ENCODE data around the gene THRB.

Gene THRB

DNA sequence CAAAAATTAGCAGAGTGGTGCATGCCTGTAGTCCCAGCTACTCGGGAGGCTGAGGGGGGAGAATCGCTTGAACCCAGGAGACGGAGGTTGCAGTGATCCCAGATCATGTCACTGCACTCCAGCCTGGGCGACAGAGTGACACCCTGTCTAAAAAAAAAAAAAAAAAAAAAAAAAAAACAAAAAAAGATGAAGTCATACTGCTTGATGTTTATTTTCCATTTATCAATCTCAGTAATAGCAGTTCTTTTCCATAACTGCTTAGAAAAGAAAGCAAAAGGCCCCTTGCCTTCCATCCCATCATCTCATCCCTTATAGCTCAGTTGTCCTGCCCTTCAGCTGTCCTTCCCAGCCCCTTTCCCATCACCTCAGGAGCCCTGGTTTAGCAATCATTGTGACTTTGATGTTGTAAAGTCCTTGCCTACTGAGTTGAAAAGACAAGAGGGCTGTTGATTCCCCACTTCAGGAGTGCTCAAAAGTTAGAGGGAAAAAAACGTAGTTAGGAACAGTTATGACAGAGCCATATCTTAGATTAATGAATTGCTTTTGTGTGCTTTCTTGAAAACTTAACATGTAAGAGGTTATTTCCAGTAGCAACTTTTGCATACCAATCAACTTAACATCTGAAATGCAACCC, 18.0 kb upstream of the THRB start:
- DNase-seq (ENCODE audit: low read depth) = no peak

DNA sequence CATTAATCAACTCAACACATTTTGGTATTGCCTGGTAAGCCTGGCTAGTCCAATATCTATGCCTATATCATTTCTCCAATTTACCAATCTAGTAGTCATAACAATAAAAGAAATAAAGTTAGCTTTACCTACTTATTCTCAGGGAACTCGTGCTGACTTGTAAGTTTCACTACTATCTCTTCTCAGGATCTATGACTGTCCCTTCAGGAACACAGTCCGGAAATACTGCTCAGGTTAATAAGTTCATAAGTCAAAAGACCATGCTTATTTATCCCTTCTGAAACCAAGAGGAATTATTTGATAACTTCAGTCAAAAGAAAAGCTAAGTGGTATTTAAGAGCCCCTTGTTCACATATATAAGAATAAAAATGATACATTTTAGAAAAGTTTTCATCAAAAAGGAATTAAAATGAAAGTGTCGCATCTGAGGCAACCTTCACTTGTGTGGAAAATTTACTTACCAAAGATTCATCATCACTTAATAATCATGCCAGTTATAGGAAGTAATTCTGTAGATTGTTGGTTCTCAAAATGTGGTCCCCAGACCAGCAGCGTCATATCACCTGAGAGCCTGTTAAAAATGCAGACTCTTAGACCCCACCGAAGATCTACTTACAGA, 15.5 kb upstream of the THRB start:
- DNase-seq (ENCODE audit: low read depth) = no peak

DNA sequence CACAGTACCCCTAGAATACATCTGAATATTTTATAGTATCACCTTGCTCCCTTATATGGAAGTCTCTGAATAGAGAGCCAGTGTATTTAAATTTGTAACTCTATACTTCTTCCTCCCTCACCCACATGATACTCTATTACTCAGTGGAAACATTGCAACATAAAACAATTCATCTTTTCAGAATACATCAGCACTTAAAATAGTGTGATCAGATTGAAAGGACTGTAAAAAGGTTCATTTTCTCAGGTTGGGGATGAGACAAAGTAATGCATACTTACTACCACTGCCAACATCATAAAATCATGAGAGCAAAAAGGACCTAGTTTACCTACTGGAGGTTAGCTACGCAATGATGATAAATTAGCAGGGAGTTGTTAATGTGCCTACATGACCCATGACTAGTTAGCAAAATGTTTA, 13.8 kb upstream of the THRB start:
- DNase-seq (ENCODE audit: low read depth) = no peak

DNA sequence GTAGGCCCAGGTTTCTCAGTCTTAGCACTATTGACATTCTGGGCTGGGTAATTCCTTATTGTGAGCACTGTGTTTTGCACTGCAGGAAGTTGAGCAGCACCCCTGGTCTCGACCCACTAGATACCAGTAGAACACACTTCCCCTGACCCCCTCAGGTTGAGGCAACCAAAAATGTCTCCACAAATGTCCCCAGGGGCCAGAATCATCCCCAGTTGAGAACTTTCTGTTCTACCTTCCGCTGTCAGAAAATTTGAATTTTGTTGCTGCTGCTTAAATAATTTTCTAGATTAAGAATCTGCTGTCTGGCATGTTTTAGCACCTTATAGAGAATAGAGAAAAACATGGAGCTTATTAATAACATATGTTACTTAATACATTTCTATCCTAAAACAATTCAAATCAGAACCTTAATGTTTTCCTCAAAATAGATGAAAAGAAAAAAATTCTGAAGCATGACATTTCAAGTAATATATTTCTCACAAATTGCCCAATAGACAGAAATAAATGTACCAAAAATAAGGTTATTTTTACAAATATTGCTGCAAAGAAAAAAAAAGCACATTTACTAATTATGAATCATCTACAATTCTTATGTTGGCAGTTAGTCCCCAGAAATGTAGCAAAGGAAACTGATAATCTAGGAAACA, 13.2 kb upstream of the THRB start:
- no peak for DNase-seq (ENCODE audit: low read depth)

DNA sequence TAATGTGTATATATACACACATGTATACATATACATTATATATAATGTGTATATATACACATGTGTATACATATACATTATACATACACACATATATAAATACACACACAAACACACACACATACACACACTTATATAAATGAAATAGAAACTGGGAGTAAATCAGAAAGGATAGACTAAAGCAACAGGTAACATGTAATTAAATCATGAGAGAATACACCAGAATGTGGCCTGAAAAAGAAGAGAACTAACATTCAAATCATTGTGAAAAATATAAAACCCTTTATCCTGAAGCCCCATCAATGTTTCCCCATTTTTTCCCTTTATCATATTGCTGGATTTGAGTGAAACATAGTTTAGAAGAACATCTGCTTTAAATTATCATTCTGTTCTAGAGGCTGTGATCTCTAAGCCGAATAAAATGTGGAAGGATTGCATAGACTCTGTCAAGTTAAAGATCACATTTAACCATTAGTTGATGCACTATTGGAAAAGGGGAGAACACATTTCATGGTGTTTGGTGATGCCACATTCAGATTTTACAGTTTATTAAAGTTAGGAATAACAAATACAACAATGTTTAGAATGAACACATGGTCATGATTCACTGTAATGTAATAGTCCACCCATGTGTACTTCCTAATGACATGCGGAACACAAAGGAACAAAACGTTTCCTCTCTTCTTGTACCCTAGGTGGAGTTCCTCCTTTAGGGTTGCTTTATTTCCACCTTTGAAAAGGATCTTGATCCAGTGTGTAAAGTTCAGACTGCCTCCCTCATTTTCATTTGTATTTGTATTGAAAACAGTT, 12.5 kb upstream of the THRB start:
- DNase-seq (ENCODE audit: low read depth) = no peak

DNA sequence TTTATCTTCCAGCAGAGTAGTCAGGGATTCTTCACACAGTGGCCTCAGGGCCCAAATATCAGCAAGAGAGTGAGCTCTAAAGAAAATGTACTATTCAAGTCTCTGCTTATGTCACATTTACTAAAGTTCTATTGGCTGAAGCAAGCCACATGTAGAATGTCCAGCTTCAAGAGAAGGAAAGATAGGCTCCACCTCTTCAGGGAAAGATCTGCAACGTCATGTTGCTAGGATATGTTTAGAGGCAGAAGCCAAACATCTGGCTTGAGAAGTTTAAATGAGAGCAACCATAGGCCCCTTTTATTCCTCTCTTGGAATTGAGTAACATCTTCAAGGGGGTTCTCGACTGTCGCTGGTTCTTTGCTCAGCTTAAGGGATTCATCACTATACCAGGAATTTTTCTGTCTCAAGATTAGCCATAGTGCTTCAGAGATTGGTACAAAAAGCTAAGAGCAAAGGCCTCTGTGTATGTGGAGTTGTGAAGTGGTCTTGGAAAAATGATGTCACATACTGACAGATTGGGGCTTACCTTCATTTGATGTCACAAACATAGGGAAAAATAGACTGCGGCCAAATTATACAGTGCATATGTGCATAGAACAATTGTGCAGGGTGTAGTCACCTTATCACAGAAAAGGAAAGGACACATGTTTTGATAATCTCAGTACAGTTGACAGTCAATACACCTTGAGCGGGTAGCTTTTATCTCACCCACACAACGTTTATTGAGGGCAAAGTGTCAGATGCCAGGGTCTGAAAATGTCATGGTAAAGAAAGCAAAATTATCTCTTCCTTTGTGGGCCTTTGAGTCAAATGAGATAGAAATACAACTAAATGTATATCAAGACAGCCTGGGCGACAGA, 11.3 kb upstream of the THRB start:
- no peak for DNase-seq (ENCODE audit: low read depth)

DNA sequence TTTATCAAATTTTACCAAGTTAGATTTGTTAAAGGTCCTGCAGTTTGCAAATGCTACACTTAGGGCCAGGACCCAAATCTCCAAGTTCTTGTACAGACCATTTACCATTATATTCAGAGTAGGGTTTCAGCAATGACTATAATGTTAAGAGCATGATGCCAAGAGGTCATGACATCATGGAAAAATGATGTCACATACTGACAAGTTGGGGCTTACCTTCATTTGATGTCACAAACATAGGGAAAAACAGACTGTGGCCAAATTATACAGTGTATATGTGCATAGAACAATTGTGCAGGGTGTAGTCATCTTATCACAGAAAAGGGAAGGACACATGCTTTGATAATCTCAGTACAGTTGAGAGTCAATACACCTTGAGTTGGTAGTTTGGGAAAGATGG, 10.1 kb upstream of the THRB start:
- no peak for DNase-seq (ENCODE audit: low read depth)

DNA sequence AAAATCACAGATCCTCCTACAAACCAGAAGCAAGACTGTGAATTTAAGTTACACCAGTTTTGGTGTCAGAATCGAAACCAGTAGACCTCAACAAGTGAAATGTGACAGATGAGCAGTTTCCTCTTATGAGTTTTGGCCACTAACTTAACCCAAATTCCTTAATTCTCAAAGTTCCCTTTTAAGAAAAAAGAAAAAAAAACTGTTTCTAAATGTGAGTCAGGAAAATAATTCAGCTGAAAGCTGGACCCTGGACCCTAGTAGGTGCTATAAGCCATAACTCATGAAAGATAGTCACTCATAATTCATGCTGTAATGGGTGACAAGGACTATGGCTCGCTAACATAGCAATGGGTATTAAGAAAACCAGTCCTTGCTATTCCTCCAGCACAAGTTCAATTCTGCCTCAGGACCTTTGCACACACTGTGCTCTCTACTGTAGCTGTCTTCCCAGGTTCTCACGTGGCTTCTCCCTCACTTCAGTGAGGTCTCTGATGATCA, 9.0 kb upstream of the THRB start:
- no peak for DNase-seq (ENCODE audit: low read depth)

DNA sequence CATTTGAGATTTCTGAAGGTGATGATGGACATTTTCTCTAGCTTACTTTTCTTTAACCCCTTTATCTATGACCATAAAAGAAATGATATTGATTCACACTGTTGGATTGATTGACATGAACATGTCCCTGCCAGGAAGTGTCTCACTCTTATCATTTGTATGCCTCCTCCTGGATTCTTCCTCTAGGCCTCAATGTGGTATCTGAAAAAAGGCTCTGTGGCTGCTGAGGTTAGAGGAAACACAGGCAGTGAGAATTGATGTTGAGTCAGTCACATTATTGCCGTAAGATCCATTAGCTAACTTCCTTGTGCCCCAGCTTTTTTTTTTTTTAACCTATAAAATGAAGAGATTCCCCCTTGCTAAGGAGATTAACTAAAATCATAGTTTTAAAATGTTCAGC, 8.0 kb upstream of the THRB start:
- no peak for DNase-seq (ENCODE audit: low read depth)

DNA sequence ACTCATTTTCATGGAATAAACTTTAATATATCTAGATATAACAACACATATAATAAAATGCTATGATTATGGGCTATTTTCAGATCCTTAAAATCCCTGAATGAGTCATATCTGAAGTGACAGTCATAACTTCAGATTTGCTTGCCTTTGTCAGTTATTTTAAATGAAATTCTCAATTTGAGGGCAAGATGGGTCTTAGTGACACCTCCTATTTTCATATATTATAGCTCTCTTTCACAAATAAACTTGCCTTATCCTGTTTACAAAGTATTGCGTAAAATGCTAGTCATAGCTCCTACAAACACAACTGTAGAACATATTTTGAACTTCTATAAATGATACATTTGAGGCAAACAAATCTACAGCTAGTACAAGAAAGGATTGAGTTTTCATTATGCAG, 6.2 kb upstream of the THRB start:
- DNase-seq (ENCODE audit: low read depth) = no peak

DNA sequence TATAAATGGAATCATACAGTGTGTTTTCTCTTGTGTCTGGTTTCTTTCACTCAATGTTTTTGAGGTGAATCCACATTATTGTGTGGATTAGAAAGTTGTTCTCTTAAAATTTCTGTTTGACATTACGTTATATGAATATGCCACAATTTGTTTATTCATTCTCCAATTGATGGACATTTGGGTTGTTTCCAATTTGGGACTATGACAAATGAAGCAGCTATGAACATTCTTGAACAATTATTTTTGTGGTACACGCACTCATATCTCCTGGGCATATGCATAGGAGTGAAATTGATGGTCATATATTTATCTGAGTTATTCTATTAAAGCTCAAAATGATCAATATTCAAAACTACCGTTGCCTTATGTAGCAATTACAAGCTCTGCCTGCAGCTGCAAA, 5.3 kb upstream of the THRB start:
- no peak for DNase-seq (ENCODE audit: low read depth)

DNA sequence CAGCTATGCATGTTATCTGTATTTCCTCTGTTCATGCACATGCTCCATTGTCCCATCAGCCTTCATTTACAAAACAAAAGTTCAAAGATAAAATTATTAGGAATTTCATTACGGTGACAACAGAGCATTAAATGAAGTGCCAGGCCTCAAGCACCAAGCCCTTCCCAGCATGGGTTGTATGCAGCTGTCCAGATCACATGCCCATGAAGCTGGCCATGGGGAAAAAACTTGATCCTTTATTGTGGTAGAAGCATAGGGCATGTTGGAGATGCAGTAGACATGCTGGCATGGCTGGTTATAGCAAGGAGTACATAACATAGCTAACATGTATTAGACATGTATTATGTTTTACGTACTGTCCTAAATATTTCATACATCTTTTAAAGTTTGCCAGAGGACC, 4.1 kb upstream of the THRB start:
- DNase-seq (ENCODE audit: low read depth) = no peak

DNA sequence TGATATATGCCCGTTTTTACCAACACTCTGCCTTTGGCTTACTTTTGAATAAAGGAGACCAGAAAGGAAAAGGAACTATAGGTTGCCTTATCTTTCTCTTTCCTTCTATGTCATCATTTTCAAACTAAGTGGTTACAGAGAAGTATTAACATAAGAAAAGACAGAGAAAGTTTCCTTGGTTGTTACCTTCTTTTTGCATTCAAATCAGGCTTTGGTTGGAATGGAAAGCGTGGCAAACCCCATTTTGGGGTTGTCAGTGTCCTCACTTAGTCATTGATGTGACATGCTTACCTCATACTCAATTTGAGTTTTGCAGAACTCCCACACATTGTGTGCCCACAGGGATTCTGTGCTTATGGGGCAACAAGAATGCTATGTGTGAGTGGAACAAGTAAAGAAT, 3.7 kb upstream of the THRB start:
- no peak for DNase-seq (ENCODE audit: low read depth)

DNA sequence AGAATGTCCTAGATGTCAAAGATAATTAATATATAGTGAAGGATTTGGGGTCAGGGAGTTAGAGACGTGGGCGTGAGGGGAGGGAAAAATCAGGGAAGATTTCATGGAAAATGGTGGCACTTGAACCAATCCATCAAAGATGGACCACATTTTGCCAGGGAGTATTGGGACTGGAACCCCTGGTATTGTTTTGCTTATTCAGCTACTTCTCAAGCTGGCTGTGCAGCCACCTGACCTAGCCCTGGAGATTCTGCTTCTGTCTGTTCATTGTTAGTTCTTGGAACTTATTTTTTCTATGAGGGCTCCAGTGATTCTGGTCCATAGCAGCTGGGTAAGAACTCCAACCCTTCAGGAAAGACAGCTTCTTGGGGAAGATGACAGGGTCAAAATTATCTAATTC, 3.3 kb upstream of the THRB start:
- no peak for DNase-seq (ENCODE audit: low read depth)

DNA sequence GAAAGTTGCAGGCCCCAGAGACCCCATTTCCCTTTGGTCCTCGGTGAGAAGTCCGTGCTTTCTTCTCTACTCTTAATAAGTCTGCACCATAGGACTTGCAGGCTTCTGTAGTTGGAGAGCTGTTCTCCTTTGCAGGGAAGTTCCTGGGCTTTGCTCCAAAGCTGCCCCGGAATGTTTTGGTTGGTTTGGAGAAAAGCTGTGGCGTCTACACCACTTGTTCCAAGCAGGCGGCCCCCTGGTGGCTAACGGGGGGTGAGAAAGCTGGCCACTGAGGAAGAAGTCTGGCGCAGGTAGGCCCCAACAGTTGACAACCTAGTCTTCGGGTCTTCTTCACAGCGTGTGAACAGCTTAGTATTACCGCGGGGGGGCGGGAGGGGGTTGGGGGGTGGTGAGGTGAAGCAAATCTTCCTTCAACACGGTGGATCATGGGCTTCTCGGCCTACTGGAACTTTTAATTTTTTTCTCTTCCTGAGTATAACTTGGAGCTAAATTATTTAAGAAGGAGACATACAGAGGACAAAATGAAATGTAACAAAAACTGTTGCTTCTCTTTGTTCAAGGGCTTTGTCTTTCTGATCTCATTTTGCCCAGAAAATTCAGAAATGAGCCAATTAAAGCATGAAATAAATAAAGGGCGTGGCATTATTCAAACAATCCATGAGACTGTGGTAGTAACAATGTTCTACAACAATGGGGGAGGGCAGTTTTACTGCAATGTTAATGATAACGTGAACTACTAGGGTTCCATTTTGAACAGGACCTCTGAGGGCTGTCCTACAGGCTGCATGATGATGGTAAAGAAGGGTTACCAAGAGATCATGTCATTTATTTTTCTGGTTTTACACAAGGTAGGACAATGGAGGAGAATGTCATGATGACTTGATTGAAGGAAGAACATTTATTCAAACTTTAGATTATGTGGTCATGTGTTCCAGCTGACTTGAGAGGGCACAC, 2.2 kb upstream of the THRB start:
- DNase-seq (ENCODE audit: low read depth) = no peak

DNA sequence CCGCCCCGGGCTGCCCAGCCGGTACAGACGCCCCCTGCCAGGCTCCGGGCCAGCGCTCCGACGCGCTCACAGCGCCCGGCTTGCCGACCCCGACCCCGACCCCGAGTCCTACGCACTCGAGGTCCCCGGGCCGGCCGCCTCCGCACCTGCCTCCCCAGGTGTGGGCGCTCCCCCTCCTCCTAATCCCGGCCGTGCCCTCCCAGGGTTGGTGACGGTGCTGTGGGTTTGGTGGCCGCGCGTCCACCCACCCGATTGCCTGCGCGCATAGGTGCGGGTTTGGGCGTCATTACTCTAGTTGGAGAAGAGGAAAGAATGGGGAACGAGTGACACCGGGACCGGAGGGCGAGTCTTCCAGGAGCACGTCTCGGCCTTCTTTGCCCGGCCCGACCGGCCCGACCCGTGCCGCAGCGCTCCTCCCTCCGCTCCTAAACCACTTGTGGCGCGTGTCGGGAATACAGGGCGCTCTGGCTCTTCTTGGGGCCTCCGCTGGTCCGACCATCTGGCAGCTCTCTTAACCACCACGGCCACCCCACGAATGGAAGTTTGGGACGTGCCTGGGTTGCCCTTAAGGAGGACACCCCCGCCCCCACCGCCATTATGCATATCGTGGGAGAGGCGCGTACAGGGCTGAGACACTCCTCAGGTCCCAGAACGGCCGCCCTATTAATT, 810 bp upstream of the THRB start:
- no peak for DNase-seq (ENCODE audit: low read depth)

DNA sequence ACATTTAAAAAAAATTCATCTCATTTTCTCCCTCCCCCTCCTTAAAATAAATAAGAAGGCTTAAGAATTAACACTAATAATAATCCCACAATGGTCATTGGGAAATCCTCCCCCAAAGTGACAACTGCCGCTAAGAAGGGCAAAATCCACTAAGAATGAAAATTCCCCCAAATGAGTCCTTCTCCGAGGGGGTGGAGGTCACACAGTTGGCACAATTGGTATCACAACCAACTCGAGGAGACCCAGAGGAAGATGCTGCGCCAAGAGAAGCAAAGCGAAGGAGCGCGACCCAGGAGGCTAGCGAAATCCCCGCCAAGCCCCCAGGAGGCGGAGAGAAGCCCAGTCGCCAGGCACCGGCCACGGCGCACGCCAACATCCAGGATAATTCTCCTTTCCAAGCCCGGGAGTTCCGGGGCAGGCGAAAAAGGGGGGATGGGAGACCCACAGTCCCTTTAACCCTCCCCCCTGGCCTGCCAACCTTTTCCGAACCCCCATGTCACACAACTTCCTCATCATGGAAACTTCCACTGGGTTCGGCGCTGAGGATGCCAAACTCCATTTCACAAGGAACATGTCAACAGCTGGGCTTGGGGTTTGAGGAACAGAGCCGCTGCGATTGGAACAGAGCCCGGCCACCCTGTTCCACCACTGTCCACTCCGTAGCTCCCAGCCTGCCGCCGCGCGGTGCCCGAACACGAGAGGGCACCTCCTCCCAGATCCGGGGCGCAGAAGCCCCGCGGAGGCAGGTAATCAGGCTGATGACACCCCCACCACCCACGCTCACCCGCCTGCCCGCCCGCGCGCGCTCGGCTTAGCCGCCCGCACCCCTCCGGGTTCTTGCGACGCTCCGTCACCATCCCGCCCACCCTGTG, 668 bp downstream of the THRB start:
- no peak for DNase-seq (ENCODE audit: low read depth)

DNA sequence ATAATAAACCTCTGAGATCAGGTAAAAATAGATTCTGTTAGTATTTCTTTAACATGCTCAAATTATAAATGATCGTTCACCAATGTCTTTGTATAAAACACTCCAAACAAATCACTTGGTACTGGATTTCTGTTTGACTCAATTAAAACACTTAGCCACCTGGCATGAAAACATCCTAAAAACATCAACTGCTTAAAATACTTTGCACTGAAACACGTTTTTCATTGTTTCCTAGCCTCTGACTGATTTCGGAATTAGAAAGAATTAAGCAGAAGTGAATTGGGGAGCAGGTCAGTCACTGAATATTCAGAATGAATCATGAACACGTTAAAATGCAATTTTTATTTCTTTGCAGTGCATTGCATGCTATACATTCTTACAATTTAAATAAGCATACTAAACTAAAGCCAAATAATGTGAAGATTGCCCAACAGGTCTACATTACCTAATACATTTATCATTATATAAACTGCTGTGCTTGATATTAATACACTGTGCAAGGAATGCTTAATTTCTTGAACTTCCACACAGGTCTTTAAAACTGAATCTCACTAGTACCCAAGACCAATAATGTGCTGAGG, 1.6 kb downstream of the THRB start:
- DNase-seq (ENCODE audit: low read depth) = no peak

DNA sequence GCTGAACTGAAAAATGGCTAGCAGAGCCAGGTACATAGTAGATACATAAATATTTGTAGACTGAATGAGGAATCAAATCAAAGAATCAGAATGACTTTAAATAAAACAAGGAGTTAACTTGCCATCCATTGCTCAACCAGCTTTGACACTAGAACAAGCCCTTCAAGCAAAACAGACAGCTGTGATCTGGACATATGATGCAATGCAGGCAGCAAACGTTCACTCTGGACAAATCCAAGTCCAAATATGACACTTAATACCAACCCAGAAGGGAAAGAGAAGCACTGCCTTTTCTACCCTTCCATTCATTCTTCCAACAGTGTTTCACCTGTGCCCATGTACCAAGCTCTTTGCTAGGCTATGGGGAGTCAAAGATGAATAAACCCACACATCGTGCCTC, 4.5 kb downstream of the THRB start:
- DNase-seq (ENCODE audit: low read depth) = no peak

All from HS-5 (cell line).